GM10266 (cell line): ENCODE results near the gene PDIA5.

Source experiments
- DNase-seq: peaks from one replicate; pipeline ENCODE4 v3.0.0; 2012; ENCODE audit errors: extremely low spot score
- CTCF ChIP-seq: IDR thresholded peaks from 2 replicates; pipeline ENCODE4 v1.5.1; 2012; ENCODE audit warnings: mild to moderate bottlenecking, low read depth; ENCODE audit not compliant: control insufficient read depth, insufficient read depth; ENCODE audit errors: missing control alignments

PDIA5 gene

GRCh38 chr3:123201223-123201556 lies 134.4 kb downstream of the PDIA5 start:
- no peak for TF ChIP-seq CTCF
- no peak for DNase-seq

- TF ChIP-seq CTCF, result no peak
- peak; percentile 90 for DNase-seq
These were observed 135.0 kb downstream of the PDIA5 start, which contains the start of gene SEC22A for GRCh38 chr3:123201557-123202427. Gene SEC22A, plus strand, starts transcription at chr3:123201943. Its CDS starts 7,275 bp downstream, at chr3:123209218.

GRCh38 chr3:123202451-123202850 lies 135.6 kb downstream of the PDIA5 start:
- TF ChIP-seq CTCF, result no peak
- DNase-seq, result no peak
